Neutrophil (primary cell): ENCODE measurements around the gene NRXN3.

Experiments used
- H3K27ac ChIP-seq: fragments of 200-600 bp; sonication (generic); 2 replicates; pipeline ENCODE4 v1.5.1; 2016; ENCODE audit warnings: mild to moderate bottlenecking, moderate library complexity
- H3K27me3 ChIP-seq: fragments of 200-600 bp; sonication (generic); 2 replicates; pipeline ENCODE4 v1.6.0; 2016; ENCODE audit warnings: mild to moderate bottlenecking
- H3K36me3 ChIP-seq: fragments of 200-600 bp; sonication (generic); 2 replicates; pipeline ENCODE4 v1.5.1; 2017
- H3K4me1 ChIP-seq, 2 experiments: fragments of 200-600 bp in 1 of 2; sonication (generic) in 1 of 2; 1 replicate in 1 of 2; 2 replicates in 1 of 2; pipeline versions ENCODE4 v1.5.1 to v1.6.1; 2013 to 2016; ENCODE audit warnings: low read depth in 1 of 2, low read length in 1 of 2, mild to moderate bottlenecking in 1 of 2, moderate library complexity in 1 of 2; ENCODE audit not compliant: control insufficient read depth in 1 of 2, insufficient read depth in 1 of 2
- H3K4me3 ChIP-seq, 2 experiments: fragments of 200-600 bp in 1 of 2; sonication (generic) in 1 of 2; 1 replicate in 1 of 2; 2 replicates in 1 of 2; pipeline ENCODE4 v1.5.1; 2013 to 2016; ENCODE audit warnings: low read depth in 1 of 2, low read length in 1 of 2, mild to moderate bottlenecking in 1 of 2, moderate library complexity in 1 of 2
- H3K9me3 ChIP-seq: fragments of 200-600 bp; sonication (generic); 2 replicates; pipeline ENCODE4 v1.5.1; 2016
- TF ChIP-seq, protein P1 (sequence below): fragments of 200-600 bp; sonication (generic); IDR thresholded peaks from 2 replicates; pipeline ENCODE4 v1.5.1; 2016; ENCODE audit warnings: antibody characterized with exemption

The NRXN3 gene

DNA sequence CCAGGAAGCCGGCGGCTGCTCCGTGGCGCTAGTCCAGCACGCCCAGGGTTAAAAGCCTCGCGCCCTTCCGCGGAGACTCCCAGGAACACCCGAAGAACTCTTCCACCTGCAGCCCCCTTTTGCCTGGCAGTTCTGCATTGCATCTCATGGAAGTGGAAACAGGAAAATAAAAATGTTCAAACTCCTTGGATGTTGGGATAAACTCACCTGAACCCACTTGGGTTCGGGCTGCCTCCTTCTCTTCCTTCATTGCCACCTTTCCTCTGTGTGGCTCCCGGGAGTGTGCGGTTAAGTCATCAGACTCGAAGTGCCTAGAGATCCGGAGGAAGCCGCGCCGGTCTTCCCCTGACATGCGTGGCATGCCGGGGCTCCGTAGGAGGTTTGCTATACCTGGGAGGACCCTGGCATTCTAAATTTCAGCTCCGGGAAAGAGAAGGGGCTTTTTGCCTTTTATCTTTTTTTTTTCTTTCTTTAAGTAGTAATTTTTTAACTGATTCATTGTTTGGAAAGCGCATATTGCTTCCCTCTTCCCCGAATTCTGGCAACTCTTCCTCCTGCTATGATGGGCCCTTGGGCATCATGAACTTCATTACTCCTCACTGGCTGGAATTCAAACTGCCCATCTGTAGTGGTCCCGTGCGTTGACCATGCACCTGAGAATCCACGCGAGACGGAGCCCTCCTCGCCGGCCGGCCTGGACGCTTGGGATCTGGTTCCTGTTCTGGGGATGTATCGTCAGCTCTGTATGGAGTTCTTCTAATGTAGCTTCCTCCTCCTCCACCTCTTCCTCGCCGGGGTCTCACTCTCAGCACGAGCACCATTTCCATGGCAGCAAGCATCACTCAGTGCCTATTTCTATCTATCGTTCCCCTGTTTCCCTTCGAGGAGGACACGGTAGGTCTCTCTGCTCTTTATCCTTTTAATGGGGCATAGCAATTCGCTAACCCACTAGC, 1109.7 kb downstream of the NRXN3 start:
- TF ChIP-seq, protein P1, sequence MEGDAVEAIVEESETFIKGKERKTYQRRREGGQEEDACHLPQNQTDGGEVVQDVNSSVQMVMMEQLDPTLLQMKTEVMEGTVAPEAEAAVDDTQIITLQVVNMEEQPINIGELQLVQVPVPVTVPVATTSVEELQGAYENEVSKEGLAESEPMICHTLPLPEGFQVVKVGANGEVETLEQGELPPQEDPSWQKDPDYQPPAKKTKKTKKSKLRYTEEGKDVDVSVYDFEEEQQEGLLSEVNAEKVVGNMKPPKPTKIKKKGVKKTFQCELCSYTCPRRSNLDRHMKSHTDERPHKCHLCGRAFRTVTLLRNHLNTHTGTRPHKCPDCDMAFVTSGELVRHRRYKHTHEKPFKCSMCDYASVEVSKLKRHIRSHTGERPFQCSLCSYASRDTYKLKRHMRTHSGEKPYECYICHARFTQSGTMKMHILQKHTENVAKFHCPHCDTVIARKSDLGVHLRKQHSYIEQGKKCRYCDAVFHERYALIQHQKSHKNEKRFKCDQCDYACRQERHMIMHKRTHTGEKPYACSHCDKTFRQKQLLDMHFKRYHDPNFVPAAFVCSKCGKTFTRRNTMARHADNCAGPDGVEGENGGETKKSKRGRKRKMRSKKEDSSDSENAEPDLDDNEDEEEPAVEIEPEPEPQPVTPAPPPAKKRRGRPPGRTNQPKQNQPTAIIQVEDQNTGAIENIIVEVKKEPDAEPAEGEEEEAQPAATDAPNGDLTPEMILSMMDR, result no peak
- Histone ChIP-seq H3K9me3 (no peaks in the 10 kb centered on the region), H3K4me1 (no peaks in the 10 kb centered on the region), H3K27me3 (peaks cover 72% of the 10 kb centered on the region), H3K27ac (no peak overlapping the region), H3K4me3 (no peak overlapping the region), H3K36me3 (no peaks in the 10 kb centered on the region)

- peaks cover 70% of the 10 kb centered on the region for H3K27me3 ChIP-seq
- H3K36me3 ChIP-seq, result no peaks in the 10 kb centered on the region
- TF ChIP-seq, protein P1, result no peak
- H3K4me3 ChIP-seq, result no peak overlapping the region
- no peak overlapping the region for H3K27ac ChIP-seq
- H3K9me3 ChIP-seq, result no peaks in the 10 kb centered on the region
- H3K4me1 ChIP-seq, result no peaks in the 10 kb centered on the region
These were observed 1111.3 kb downstream of the NRXN3 start for GRCh38 chr14:79281244-79282152.

DNA sequence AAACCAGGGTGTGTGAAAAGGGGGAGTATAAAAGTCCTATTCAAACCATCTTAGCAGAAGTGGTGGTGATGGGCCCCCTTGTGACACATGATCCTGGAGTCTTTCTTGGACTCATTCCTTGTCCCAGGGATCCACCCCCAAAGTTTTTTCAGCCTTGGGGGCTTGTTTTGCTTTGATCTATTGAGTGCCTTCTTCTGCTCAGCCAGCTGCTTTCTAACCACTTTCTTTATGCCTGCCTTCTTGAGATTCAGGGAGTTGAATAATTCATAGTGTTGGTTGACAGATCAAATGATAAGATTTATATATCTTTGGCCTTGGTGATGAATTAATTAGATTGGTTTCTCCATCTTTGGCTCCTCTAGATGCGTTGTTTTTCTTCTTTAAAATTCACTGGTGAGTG, 1114.4 kb downstream of the NRXN3 start:
- H3K4me1 ChIP-seq, result no peaks in the 10 kb centered on the region
- peaks cover 39% of the 10 kb centered on the region for H3K27me3 ChIP-seq
- H3K27ac ChIP-seq, result no peak overlapping the region
- no peak overlapping the region for H3K4me3 ChIP-seq
- TF ChIP-seq, protein P1, result no peak
- H3K36me3 ChIP-seq, result no peaks in the 10 kb centered on the region
- no peaks in the 10 kb centered on the region for H3K9me3 ChIP-seq

GRCh38 chr14:79285263-79285662, 1115.1 kb downstream of the NRXN3 start:
- no peaks in the 10 kb centered on the region for H3K9me3 ChIP-seq
- no peaks in the 10 kb centered on the region for H3K36me3 ChIP-seq
- no peaks in the 10 kb centered on the region for H3K4me1 ChIP-seq
- H3K4me3 ChIP-seq, result no peak overlapping the region
- no peak overlapping the region for H3K27ac ChIP-seq
- TF ChIP-seq, protein P1, result no peak
- peaks cover 33% of the 10 kb centered on the region for H3K27me3 ChIP-seq

DNA sequence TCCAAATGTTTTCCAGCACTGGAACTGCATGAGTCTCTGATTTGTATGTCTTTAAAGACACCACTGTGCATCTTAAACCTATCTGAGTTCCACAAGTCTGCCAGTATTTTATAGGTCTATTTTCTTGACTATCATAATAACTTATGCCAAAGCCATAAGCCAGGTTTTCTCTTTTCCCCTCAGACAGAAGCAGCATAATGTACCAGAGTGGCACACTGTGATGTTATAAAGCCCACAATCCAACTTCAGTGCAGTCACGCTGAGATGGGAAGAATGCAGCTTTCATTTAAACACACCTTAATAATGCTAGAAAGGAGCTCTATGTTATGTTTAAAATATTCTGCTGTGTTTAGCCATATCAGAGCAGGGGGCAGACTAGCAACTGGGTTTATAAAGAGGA, 1117.8 kb downstream of the NRXN3 start:
- TF ChIP-seq, protein P1, result no peak
- Histone ChIP-seq H3K36me3 (no peaks in the 10 kb centered on the region), H3K27ac (no peak overlapping the region), H3K9me3 (no peaks in the 10 kb centered on the region), H3K4me1 (no peaks in the 10 kb centered on the region), H3K27me3 (peaks cover 6% of the 10 kb centered on the region), H3K4me3 (no peak overlapping the region)
